ENCODE data around the gene SNX14. TPM values are rescaled to one million over a fixed set of nuclear protein-coding genes. Genes with fewer than 3 reads are reported as not detected.

Gene SNX14
- polyA plus RNA-seq, 1 of the 3 experiments (the other 2 are of a cell fraction), result 40.4 TPM

GRCh38 chr6:85581572-85581971 is 12.1 kb downstream of the SNX14 start:
- no peak for TF ChIP-seq ZBTB33 (IDR thresholded peaks at IDR 0.05; ENCODE audit: borderline replicate concordance, low read depth)
- TF ChIP-seq FOXM1 (IDR thresholded peaks at IDR 0.05; ENCODE audit: low read depth), result no peak
- no peak for TF ChIP-seq USF1 (IDR thresholded peaks at IDR 0.05; ENCODE audit: borderline replicate concordance, low read depth)
- no peak for TF ChIP-seq NRF1 (IDR thresholded peaks at IDR 0.05; ENCODE audit: low read depth, low read length)
- TF ChIP-seq GATA2 (CRISPR knock-in tag; IDR thresholded peaks at IDR 0.05), result no peak
- TF ChIP-seq RXRA (IDR thresholded peaks at IDR 0.05; ENCODE audit: borderline replicate concordance, low read depth), result no peak
- no peak for TF ChIP-seq EP300 (IDR thresholded peaks at IDR 0.05; ENCODE audit: borderline replicate concordance in 1 of 2, low read depth in 1 of 2, low read length in 1 of 2)
- TF ChIP-seq NFIC (IDR thresholded peaks at IDR 0.05; ENCODE audit: borderline replicate concordance), result no peak
- no peak for TF ChIP-seq FOSL2 (IDR thresholded peaks at IDR 0.05; ENCODE audit: borderline replicate concordance, low read depth)
- no peak for TF ChIP-seq CTCF (IDR thresholded peaks at IDR 0.05)
- TF ChIP-seq FOXJ3 (CRISPR knock-in tag; IDR thresholded peaks at IDR 0.05), result no peak
- TF ChIP-seq EZH2phosphoT487 (IDR thresholded peaks at IDR 0.05; ENCODE audit: borderline replicate concordance, low read depth), result no peak
- no peak for TF ChIP-seq SIN3A (IDR thresholded peaks at IDR 0.05; ENCODE audit: borderline replicate concordance, low read depth, low read length)
- TF ChIP-seq GABPA (IDR thresholded peaks at IDR 0.05; ENCODE audit: low read depth), result no peak
- TF ChIP-seq SMC3 (IDR thresholded peaks at IDR 0.05; ENCODE audit: low read depth, low read length), result no peak
- TF ChIP-seq PBX3 (IDR thresholded peaks at IDR 0.05), result no peak
- TF ChIP-seq RFX5 (IDR thresholded peaks at IDR 0.05; ENCODE audit: low read length), result no peak
- ChIA-PET POLR2A (no interaction called here), CTCF (interaction anchor here (1.1 kb wide), 1 partner anchor 44 kb away, joined by 3 read pairs; no protein-coding TSS in a partner anchor)
- Histone ChIP-seq H3K9ac (no peak overlapping the region), H4K20me1 (ENCODE audit: insufficient read depth) (peaks cover 46% of the 10 kb centered on the region), H3K4me2 (no peak overlapping the region), H3K4me3 (ENCODE audit: low read depth in 2 of 2, low read length in 1 of 2) (no peak overlapping the region), H3K27me3 (ENCODE audit: insufficient read depth) (no peaks in the 10 kb centered on the region), H3K9me3 (peaks cover 13% of the 10 kb centered on the region; the same call in 1 of the 2 replicates), H3K27ac (ENCODE audit: low read depth in 2 of 2, low read length in 1 of 2) (no peak overlapping the region), H3K4me1 (ENCODE audit: control insufficient read depth in 1 of 2, insufficient read depth in 2 of 2, low read depth in 1 of 2, low read length in 1 of 2) (peaks cover 0 to 2% of the 10 kb centered on the region in 2 experiments; a peak in 2 of 4 replicates), H3K36me3 (replicated peaks in 1 of 2; ENCODE audit: control insufficient read depth in 1 of 2, insufficient read depth in 2 of 2, low read length in 1 of 2) (peaks cover 6 to 20% of the 10 kb centered on the region in 2 experiments), H3K79me2 (ENCODE audit: insufficient read depth) (peaks cover 99% of the 10 kb centered on the region), H3K9me2 (no peaks in the 10 kb centered on the region), H2AFZ (ENCODE audit: low read depth) (no peak overlapping the region), H3F3A (replicated peaks; ENCODE audit: insufficient read depth) (peaks cover 3% of the 10 kb centered on the region)
- DNase-seq, result no peak

Data from SK-N-SH (cell line).